K562 (cell line): Measurements from ENCODE around the gene ADCYAP1R1. TPM values are rescaled to one million over a fixed set of nuclear protein-coding genes. Genes with fewer than 3 reads are reported as not detected.

Source experiments
- ATAC-seq: fragments of 200-7000 bp; cut with Tn5 transposase; 3 replicates; pipeline ENCODE4 v1.9.1; 2020; ENCODE audit warnings: moderate library complexity
- BruUV-seq: library from RNA; stranded (reverse); fragments of 400-500 nt; replicated peaks from 2 replicates; lab custom pipeline; 2021; lab: Mats Ljungman, UMichigan
- CTCF ChIA-PET: fragments of 300-600 bp; formaldehyde crosslinking; extraction: SDS; loops from one replicate; lab custom pipeline; 2021; ENCODE audit warnings: low intra/inter-chr PET ratio; lab: Yijun Ruan, JAX
- POLR2A ChIA-PET: fragments of 300-600, 350-650 bp; sonication (Branson Sonifier 250); formaldehyde crosslinking; extraction: SDS; loops from one replicate; lab custom pipeline; 2021; ENCODE audit warnings: antibody characterized with exemption, inconsistent platforms; lab: Yijun Ruan, JAX
- DNase-seq, 4 experiments: peaks; one replicate each; pipeline versions ENCODE4 v3.0.0 to v3.0.0-alpha.2; 2011 to 2018; ENCODE audit warnings: low spot score in 3 of 4, mixed read lengths in 3 of 4; ENCODE audit errors: extremely low read depth in 1 of 4
- FAIRE-seq: peaks from 2 replicates; lab custom pipeline; 2011; peaks lifted over from hg19 to GRCh38; lab: Jason Lieb, UNC
- H2AFZ ChIP-seq: 2 replicates; pipeline ENCODE4 v1.6.0; 2011; ENCODE audit warnings: low read depth, low read length, control low read depth, inconsistent platforms
- H3K27ac ChIP-seq: fragments of 200-600 bp; 3 replicates; pipeline ENCODE4 v1.8.0; 2011; ENCODE audit warnings: low read depth, mild to moderate bottlenecking, control low read depth, inconsistent platforms, low read length, moderate library complexity, mixed read lengths; ENCODE audit errors: extremely low read depth
- H3K27me3 ChIP-seq, 2 experiments: fragments of 300-600 bp in 1 of 2; 2 replicates in 1 of 2; 3 replicates in 1 of 2; pipeline versions ENCODE4 v1.6.0 to v1.8.0; 2011; ENCODE audit warnings: inconsistent platforms in 2 of 2, low read length in 2 of 2, mild to moderate bottlenecking in 1 of 2, mixed read lengths in 1 of 2, moderate library complexity in 1 of 2; ENCODE audit not compliant: control insufficient read depth in 2 of 2, insufficient read depth in 2 of 2
- H3K36me3 ChIP-seq: fragments of 300-600 bp; 3 replicates; pipeline ENCODE4 v1.8.0; 2011; ENCODE audit warnings: mild to moderate bottlenecking, low read length, inconsistent platforms; ENCODE audit not compliant: control insufficient read depth, insufficient read depth
- H3K4me1 ChIP-seq, 2 experiments: fragments of 200-600 bp in 1 of 2; replicated peaks in 1 of 2; 2 replicates in 1 of 2; 3 replicates in 1 of 2; pipeline versions ENCODE4 v1.5.1 to v1.8.0; 2011; ENCODE audit warnings: inconsistent platforms in 2 of 2, low read length in 2 of 2, mild to moderate bottlenecking in 1 of 2, mixed read lengths in 1 of 2, moderate library complexity in 1 of 2; ENCODE audit not compliant: control insufficient read depth in 2 of 2, insufficient read depth in 2 of 2
- H3K4me2 ChIP-seq: 2 replicates; pipeline ENCODE4 v1.6.1; 2011; ENCODE audit warnings: low read length, control low read depth, inconsistent platforms, mixed read lengths; ENCODE audit not compliant: insufficient read depth
- H3K4me3 ChIP-seq: fragments of 200-600 bp; sonication (generic), shearing (Covaris generic); 2 replicates; pipeline ENCODE4 v1.5.1; 2016; ENCODE audit warnings: control low read depth, inconsistent platforms
- H3K79me2 ChIP-seq: fragments of 200-600 bp; 3 replicates; pipeline ENCODE4 v1.8.0; 2011; ENCODE audit warnings: low read length, inconsistent platforms; ENCODE audit not compliant: control insufficient read depth, insufficient read depth
- H3K9ac ChIP-seq, 2 experiments: 2 replicates each; pipeline versions ENCODE4 v1.6.0 to v1.6.1; 2011; ENCODE audit warnings: low read depth in 2 of 2, low read length in 2 of 2, control low read depth in 1 of 2, inconsistent platforms in 1 of 2, mild to moderate bottlenecking in 1 of 2, mixed read lengths in 1 of 2; ENCODE audit not compliant: insufficient read depth in 1 of 2
- H3K9me1 ChIP-seq: one replicate; pipeline ENCODE4 v1.6.0; 2011; ENCODE audit warnings: inconsistent platforms, mild to moderate bottlenecking, low read length, moderate library complexity; ENCODE audit not compliant: control insufficient read depth, insufficient read depth
- H3K9me3 ChIP-seq: replicated peaks from 2 replicates; pipeline ENCODE4 v1.5.1; 2011; ENCODE audit warnings: low read depth, low read length, inconsistent platforms; ENCODE audit not compliant: control insufficient read depth, insufficient read depth
- H4K20me1 ChIP-seq: replicated peaks from 2 replicates; pipeline ENCODE4 v1.6.1; 2011; ENCODE audit warnings: low read length, inconsistent platforms, mixed read lengths; ENCODE audit not compliant: control insufficient read depth, insufficient read depth
- ELF2 ChIP-seq: fragments of 250-450 bp; sonication (Bioruptor Pico); IDR thresholded peaks from 2 replicates; pipeline ENCODE4 v1.5.0; 2021; ENCODE audit warnings: mild to moderate bottlenecking
- GATA2 ChIP-seq: sonication (generic); formaldehyde crosslinking; IDR thresholded peaks from 2 replicates; pipeline ENCODE4 v1.4.0; 2020; ENCODE audit warnings: mild to moderate bottlenecking, missing genetic modification reagents
- KLF1 ChIP-seq: fragments of 450-650 bp; IDR thresholded peaks from 2 replicates; pipeline ENCODE4 v1.6.1; 2016; ENCODE audit warnings: missing genetic modification characterization, missing compliant biosample characterization
- TSC22D4 ChIP-seq: fragments of 450-650 bp; IDR thresholded peaks from 2 replicates; pipeline ENCODE4 v1.6.1; 2016; ENCODE audit warnings: missing genetic modification characterization, missing biosample characterization, control low read depth
- U2AF2 ChIP-seq: fragments of 200-400 bp; formaldehyde crosslinking; optimal IDR thresholded peaks from 2 replicates; pipeline ENCODE3; 2017; ENCODE audit warnings: low read depth, mild to moderate bottlenecking, low read length
- ZNF134 ChIP-seq: fragments of 250-450 bp; sonication (Bioruptor Pico); conservative IDR thresholded peaks from 2 replicates; pipeline ENCODE4 v1.4.0; 2020
- ZNF324 ChIP-seq: fragments of 250-450 bp; sonication (Bioruptor Pico); IDR thresholded peaks from 2 replicates; pipeline ENCODE4 v1.4.0; 2020; ENCODE audit warnings: mild to moderate bottlenecking
- WGBS: fragments of 100-300 bp; shearing (Covaris generic); methylation state at CpG from one replicate; pipeline ENCODE4 v1.1.6; 2016; ENCODE audit warnings: low coverage, mixed read lengths; ENCODE audit not compliant: insufficient coverage; ENCODE audit errors: missing lambda C conversion rate; 5-methylcytosine and 5-hydroxymethylcytosine counted together
- in situ Hi-C: fragments of 300-500 bp; cut with MboI; formaldehyde crosslinking; loops from 4 replicates; pipeline ENCODE4 v1.15.0; 2018; ENCODE audit warnings: inconsistent platforms, mixed read lengths
- intact Hi-C: fragments of 100-400 bp; cut with micrococcal nuclease; formaldehyde crosslinking; loops from 2 replicates; pipeline ENCODE4 v1.14.2; 2022
- polyA plus RNA-seq, 8 experiments: library from polyadenylated mRNA; depleted of rRNA in 4 of 8; stranded (reverse) in 5 of 8; unstranded in 3 of 8; fragments of >200 nt; fragmentation: Nextera tagmentation in 2 of 8; fragmentation: Illumina TruSeq in 1 of 8; extraction: Ambion mirVana in 2 of 8; extraction: Trizol in 1 of 8; gene quantifications; 2 replicates each; pipeline versions ENCODE4 v1.2.1 to v1.2.3, GENCODE V29; 2011 to 2014; ENCODE audit warnings: inconsistent platforms in 1 of 8, missing spikeins in 1 of 8
- total RNA-seq, 7 experiments: library from RNA; depleted of rRNA in 6 of 7; stranded (reverse); fragments of >200 nt in 6 of 7; fragmentation: Illumina TruSeq in 2 of 7; extraction: Trizol in 2 of 7; gene quantifications; 2 replicates each; pipeline versions ENCODE4 v1.2.1 to v1.2.3, GENCODE V29; 2011 to 2021; ENCODE audit warnings: low replicate concordance in 1 of 7
- TF ChIP-seq, protein P1 (sequence below): fragments of 150-350 bp; conservative IDR thresholded peaks from 2 replicates; pipeline ENCODE4 v1.6.1; 2014; ENCODE audit warnings: low read length
- TF ChIP-seq, protein P2 (sequence below): sonication (generic); formaldehyde crosslinking; IDR thresholded peaks from 2 replicates; pipeline ENCODE4 v1.8.0; 2022; ENCODE audit warnings: missing genetic modification reagents, mild to moderate bottlenecking, moderate library complexity, borderline replicate concordance

ADCYAP1R1 gene
- total and polyA plus RNA-seq, 9 of the 15 experiments (the other 6 are each of a cell fraction or from before 2014, with no cell fraction given), result 0.03 to 0.07 TPM; not detected in 7

DNA sequence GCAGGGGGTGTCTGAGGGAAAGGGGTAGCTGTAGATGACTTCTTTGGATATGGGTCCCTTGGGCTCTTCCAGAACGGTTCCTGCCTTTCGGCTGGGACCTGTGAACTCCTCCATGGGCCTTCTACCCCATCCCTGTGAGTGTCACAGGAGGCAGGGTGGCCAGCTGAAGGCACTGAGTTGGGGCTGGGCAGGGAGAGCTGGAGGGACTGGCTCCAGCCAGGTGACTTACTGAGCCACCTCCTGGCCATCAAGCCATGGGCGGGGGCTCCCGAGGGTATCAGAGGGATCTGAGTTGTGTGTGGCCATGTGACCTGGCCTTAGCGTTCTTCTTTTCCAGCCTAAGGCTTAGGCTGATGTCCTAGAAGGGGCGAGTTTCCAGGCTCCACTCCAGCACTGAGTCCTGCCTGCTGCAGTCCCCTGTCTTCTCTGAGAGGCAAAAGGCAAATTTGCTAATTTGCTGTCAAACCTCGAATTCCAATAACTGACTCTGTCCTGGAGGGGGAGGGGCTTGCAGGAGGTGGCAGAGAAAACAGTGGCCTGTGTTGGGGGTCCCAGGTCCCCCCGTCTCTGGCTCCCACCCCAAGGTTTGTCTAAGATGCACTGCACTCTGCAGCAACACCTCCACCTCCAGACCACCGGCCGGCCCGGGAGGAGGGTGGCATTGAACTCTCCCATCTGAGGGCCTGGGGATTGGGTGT is 27.2 kb downstream of the ADCYAP1R1 start:
- WGBS, result 0% methylated on average over 11 of the region's 11 CpGs
- no peak for FAIRE-seq
- ATAC-seq, result no peak
- ChIA-PET POLR2A (no interaction called here), CTCF (no interaction called here)
- no peak overlapping the region for H3K27ac ChIP-seq
- peaks cover 9 to 72% of the 10 kb centered on the region in 2 experiments; a peak in 4 of 5 replicates for H3K27me3 ChIP-seq
- H3K79me2 ChIP-seq, result no peaks in the 10 kb centered on the region
- intact Hi-C loops, result no loop called here
- H3K4me3 ChIP-seq, result no peak overlapping the region
- H3K4me1 ChIP-seq, result no peaks in the 10 kb centered on the region
- H3K9me1 ChIP-seq, result peaks cover 2% of the 10 kb centered on the region
- H3K9ac ChIP-seq, result no peak overlapping the region
- H3K4me2 ChIP-seq, result no peak overlapping the region
- H4K20me1 ChIP-seq, result 0 out of 2 replicates have a peak, but pooled peaks cover 8% of the 10 kb centered on the region
- H2AFZ ChIP-seq, result no peak overlapping the region
- BruUV-seq, result no TSS peak
- no peaks in the 10 kb centered on the region for H3K36me3 ChIP-seq
- no peak for DNase-seq
- in situ Hi-C loops, result no loop called here
- TF ChIP-seq ZNF324, result no peak
- no peak for TF ChIP-seq ZNF134 (CRISPR knock-in tag)
- no peak for TF ChIP-seq U2AF2
- TF ChIP-seq ELF2 (CRISPR knock-in tag), result no peak
- no peak for TF ChIP-seq GATA2 (CRISPR knock-in tag)
- no peak for TF ChIP-seq KLF1 (tag)
- no peak for TF ChIP-seq TSC22D4 (tag)
- TF ChIP-seq, protein P1, sequence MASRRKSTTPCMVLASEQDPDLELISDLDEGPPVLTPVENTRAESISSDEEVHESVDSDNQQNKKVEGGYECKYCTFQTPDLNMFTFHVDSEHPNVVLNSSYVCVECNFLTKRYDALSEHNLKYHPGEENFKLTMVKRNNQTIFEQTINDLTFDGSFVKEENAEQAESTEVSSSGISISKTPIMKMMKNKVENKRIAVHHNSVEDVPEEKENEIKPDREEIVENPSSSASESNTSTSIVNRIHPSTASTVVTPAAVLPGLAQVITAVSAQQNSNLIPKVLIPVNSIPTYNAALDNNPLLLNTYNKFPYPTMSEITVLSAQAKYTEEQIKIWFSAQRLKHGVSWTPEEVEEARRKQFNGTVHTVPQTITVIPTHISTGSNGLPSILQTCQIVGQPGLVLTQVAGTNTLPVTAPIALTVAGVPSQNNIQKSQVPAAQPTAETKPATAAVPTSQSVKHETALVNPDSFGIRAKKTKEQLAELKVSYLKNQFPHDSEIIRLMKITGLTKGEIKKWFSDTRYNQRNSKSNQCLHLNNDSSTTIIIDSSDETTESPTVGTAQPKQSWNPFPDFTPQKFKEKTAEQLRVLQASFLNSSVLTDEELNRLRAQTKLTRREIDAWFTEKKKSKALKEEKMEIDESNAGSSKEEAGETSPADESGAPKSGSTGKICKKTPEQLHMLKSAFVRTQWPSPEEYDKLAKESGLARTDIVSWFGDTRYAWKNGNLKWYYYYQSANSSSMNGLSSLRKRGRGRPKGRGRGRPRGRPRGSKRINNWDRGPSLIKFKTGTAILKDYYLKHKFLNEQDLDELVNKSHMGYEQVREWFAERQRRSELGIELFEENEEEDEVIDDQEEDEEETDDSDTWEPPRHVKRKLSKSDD, result no peak
- TF ChIP-seq, protein P2, sequence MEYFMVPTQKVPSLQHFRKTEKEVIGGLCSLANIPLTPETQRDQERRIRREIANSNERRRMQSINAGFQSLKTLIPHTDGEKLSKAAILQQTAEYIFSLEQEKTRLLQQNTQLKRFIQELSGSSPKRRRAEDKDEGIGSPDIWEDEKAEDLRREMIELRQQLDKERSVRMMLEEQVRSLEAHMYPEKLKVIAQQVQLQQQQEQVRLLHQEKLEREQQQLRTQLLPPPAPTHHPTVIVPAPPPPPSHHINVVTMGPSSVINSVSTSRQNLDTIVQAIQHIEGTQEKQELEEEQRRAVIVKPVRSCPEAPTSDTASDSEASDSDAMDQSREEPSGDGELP (CRISPR knock-in tag), result no peak
- H3K9me3 ChIP-seq, result no peaks in the 10 kb centered on the region
